ENCODE data around the gene FBXL20. TPM values are rescaled to one million over a fixed set of nuclear protein-coding genes. Genes with fewer than 3 reads are reported as not detected.
"Not testable (repeated sequence)": the region's sequence is repeated elsewhere in the genome, so short reads cannot be mapped to it uniquely, and the experiment has no call there.

The FBXL20 gene
- total and polyA plus RNA-seq, 5 donors: 4.0 to 12.4 (median 9.6) TPM

DNA sequence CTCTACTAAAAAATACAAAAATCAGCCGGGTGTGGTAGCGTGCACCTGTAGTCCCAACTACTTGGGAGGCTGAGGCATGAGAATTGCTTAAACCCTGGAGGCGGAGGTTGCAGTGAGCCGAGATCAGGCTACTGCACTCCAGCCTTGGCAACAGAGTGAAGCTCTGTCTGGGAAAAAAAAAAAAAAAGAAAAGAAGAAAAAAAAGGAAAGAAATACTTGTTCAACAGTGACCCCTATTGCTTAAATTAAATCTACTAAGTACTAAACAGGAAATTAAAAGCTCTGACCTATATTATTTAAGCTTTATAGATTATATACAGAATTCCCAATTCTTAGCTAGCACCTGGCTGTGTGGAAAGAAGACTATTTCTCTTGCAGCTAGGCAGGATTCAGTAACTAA, 48.9 kb downstream of the FBXL20 start:
- H3K9me3 ChIP-seq (ENCODE audit: control insufficient read depth, low read length): no peaks in the 10 kb centered on the region
- ATAC-seq (no peak), DNase-seq (peak in 1 of 3 donors; percentile 52)
- WGBS: 60% methylated on average over 4 of the region's 4 CpGs
- no peaks in the 10 kb centered on the region for H3K4me1 ChIP-seq (ENCODE audit: control insufficient read depth, insufficient read depth, low read length)
- H3K27ac ChIP-seq (ENCODE audit: low read length): no peak overlapping the region
- no peaks in the 10 kb centered on the region for H3K27me3 ChIP-seq (ENCODE audit: control insufficient read depth, insufficient read depth)
- intact Hi-C loops (cut with DNase I): no loop called here
- H3K4me3 ChIP-seq (ENCODE audit: low read length): no peak overlapping the region

DNA sequence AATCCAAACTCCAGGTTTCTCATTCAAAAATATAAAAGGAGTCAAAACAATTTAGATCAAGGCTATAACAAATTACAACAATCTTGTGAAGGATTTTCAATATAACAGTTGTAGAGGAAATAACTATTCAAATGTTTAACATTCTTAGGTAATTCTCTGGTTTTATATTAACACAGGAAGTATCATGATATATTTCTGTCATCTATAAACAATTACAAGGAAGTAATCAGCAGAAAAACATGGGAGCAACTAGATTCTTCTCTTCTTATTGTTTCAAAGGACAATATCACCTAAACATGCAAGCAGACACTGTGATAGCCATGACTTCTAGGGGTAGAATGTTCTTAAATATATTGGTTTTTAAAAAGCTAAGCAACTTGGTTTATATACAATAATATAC, 49.9 kb downstream of the FBXL20 start:
- Histone ChIP-seq H3K9me3 (ENCODE audit: control insufficient read depth, low read length) (no peaks in the 10 kb centered on the region), H3K27me3 (ENCODE audit: control insufficient read depth, insufficient read depth) (no peaks in the 10 kb centered on the region), H3K27ac (ENCODE audit: low read length) (no peak overlapping the region), H3K4me3 (ENCODE audit: low read length) (no peak overlapping the region), H3K4me1 (ENCODE audit: control insufficient read depth, insufficient read depth, low read length) (no peaks in the 10 kb centered on the region)
- ATAC-seq (no peak), DNase-seq (no peak)
- intact Hi-C loops (cut with DNase I): no loop called here

DNA sequence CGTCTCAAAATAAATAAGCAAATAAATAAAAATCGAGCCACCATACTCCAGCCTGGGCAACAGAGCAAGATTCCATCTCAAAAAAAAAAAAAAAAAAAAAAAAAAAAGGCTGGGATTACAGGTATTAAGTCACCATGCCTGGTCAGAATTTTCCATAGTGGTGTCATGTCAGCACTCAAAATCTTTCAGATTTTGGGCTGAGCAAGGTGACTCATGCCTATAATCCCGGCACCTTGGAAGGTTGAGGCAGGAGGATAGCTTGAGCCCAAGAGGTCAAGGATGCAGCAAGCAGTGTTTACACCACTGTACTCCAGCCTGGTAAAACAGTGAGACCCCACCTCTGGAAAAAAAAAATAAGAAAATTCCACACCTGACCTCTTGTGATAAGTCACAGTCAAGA, 52.2 kb downstream of the FBXL20 start:
- H3K9me3 ChIP-seq (ENCODE audit: control insufficient read depth, low read length): no peaks in the 10 kb centered on the region
- no peak overlapping the region for H3K27ac ChIP-seq (ENCODE audit: low read length)
- DNase-seq (no peak), ATAC-seq (no peak)
- H3K27me3 ChIP-seq (ENCODE audit: control insufficient read depth, insufficient read depth): no peaks in the 10 kb centered on the region
- no peaks in the 10 kb centered on the region for H3K4me1 ChIP-seq (ENCODE audit: control insufficient read depth, insufficient read depth, low read length)
- intact Hi-C loops (cut with DNase I): no loop called here
- WGBS: 93% methylated on average over 3 of the region's 3 CpGs
- H3K4me3 ChIP-seq (ENCODE audit: low read length): no peak overlapping the region

DNA sequence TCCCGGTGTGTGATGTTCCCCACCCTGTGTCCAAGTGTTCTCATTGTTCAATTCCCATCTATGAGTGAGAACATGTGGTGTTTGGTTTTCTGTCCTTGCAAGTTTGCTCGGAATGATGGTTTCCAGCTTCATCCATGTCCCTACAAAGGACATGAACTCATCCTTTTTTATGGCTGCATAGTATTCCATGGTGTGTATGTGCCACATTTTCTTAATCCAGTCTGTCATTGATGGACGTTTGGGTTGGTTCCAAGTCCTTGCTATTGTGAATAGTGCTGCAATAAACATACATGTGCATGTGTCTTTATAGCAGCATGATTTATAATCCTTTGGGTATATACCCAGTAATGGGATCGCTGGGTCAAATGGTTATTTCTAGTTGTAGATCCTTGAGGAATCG, 54.6 kb downstream of the FBXL20 start:
- WGBS: 93% methylated on average over 5 of the region's 5 CpGs
- H3K4me3 ChIP-seq (ENCODE audit: low read length); H3K4me1 ChIP-seq (ENCODE audit: control insufficient read depth, insufficient read depth, low read length); intact Hi-C loops (cut with DNase I); ATAC-seq; DNase-seq; H3K9me3 ChIP-seq (ENCODE audit: control insufficient read depth, low read length); H3K27me3 ChIP-seq (ENCODE audit: control insufficient read depth, insufficient read depth); H3K27ac ChIP-seq (ENCODE audit: low read length): not testable (repeated sequence)

DNA sequence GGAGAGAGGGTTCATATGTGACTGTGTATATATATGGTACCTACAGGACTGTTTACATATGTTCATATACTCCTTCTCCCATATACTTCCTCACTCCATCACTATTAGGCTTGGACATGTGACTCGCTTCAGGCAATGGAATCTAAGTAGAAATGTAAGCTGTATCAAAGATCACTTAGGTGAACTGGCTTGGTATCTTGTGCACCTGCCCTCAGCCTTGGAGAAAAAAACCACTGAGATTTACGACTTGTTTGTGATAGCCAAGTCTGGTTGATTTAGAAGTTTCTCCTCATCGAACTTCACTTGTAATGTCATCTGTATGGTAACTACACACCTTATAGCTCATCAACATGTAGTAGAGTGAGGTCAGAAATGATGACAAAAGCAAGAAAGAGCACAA, 59.9 kb downstream of the FBXL20 start:
- intact Hi-C loops (cut with DNase I): no loop called here
- ATAC-seq: no peak

DNA sequence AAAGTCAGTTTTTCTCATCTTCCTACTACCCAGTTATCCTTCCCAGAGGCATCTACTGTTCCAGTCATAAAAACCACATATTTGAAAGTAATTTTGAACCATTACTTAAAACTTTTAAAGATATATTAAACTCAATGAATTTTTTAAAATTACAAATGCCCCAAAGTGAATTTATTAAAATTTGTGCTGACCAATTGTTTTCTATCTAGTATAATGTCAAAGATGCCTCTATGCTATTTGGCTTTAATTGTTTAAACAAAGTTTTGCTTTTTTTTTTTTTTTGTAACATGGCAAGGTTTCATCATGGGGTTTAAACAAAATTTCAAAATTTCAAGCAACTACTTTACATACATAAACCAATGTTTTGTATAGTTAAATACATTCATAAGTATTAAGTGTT, 60.7 kb downstream of the FBXL20 start:
- ATAC-seq: no peak

More for the DNA sequence above, 59.9 kb downstream of the FBXL20 start:
- H3K9me3 ChIP-seq (ENCODE audit: control insufficient read depth, low read length): no peaks in the 10 kb centered on the region
- no peak for DNase-seq
- WGBS: 93% methylated on average over 3 of the region's 3 CpGs
- no peak overlapping the region for H3K4me3 ChIP-seq (ENCODE audit: low read length)
- no peak overlapping the region for H3K27ac ChIP-seq (ENCODE audit: low read length)
- no peaks in the 10 kb centered on the region for H3K27me3 ChIP-seq (ENCODE audit: control insufficient read depth, insufficient read depth)
- H3K4me1 ChIP-seq (ENCODE audit: control insufficient read depth, insufficient read depth, low read length): no peaks in the 10 kb centered on the region

DNA sequence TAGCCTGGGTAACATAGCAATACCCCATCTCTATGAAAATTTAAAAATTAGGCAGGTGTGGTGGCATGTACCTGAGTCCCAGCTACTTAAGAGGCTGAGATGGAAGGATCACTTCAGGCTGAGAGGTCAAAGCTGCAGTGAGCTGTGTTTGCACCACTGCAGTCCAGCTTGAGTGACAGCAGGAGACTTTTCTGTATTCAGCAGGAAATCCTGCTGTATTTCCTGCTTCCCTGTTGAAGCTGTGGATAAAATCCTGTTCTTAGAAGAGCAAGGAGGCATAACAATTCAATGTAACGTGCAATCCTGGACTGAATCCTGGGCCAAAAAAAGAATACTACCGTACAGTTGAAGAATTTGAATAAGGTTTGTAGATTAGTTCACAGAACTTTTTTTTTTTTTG, 62.2 kb downstream of the FBXL20 start:
- intact Hi-C loops (cut with DNase I): no loop called here
- Histone ChIP-seq H3K27me3 (ENCODE audit: control insufficient read depth, insufficient read depth) (no peaks in the 10 kb centered on the region), H3K9me3 (ENCODE audit: control insufficient read depth, low read length) (no peaks in the 10 kb centered on the region), H3K4me3 (ENCODE audit: low read length) (no peak overlapping the region), H3K27ac (ENCODE audit: low read length) (no peak overlapping the region), H3K4me1 (ENCODE audit: control insufficient read depth, insufficient read depth, low read length) (peaks cover 1% of the 10 kb centered on the region)
- DNase-seq (no peak), ATAC-seq (no peak)
- WGBS: 38% methylated on average over 2 of the region's 2 CpGs

More for the DNA sequence above, 60.7 kb downstream of the FBXL20 start:
- intact Hi-C loops (cut with DNase I): no loop called here
- Histone ChIP-seq H3K27me3 (ENCODE audit: control insufficient read depth, insufficient read depth) (no peaks in the 10 kb centered on the region), H3K4me3 (ENCODE audit: low read length) (no peak overlapping the region), H3K9me3 (ENCODE audit: control insufficient read depth, low read length) (no peaks in the 10 kb centered on the region), H3K4me1 (ENCODE audit: control insufficient read depth, insufficient read depth, low read length) (peaks cover under 1% of the 10 kb centered on the region), H3K27ac (ENCODE audit: low read length) (no peak overlapping the region)
- DNase-seq: no peak

DNA sequence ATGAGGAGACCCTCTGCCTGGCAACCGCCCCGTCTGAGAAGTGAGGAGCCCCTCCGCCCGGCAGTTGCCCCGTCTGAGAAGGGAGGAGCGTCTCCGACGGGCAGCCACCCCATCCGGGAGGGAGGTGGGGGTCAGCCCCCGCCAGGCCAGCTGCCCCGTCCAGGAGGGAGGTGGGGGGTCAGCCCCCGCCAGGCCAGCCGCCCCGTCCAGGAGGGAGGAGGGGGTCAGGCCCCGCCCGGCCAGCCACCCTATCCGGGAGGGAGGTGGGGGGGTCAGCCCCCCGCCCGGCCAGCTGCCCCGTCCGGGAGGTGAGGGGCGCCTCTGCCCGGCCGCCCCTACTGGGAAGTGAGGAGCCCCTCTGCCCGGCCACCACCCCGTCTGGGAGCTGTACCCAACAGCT, 63.8 kb downstream of the FBXL20 start:
- H3K27ac ChIP-seq (ENCODE audit: low read length); ATAC-seq; H3K4me3 ChIP-seq (ENCODE audit: low read length); H3K9me3 ChIP-seq (ENCODE audit: control insufficient read depth, low read length); H3K27me3 ChIP-seq (ENCODE audit: control insufficient read depth, insufficient read depth); intact Hi-C loops (cut with DNase I); H3K4me1 ChIP-seq (ENCODE audit: control insufficient read depth, insufficient read depth, low read length): not testable (repeated sequence)
- 94% methylated on average over 26 of the region's 26 CpGs for WGBS
- peak in 1 of 3 donors; percentile 62 for DNase-seq

DNA sequence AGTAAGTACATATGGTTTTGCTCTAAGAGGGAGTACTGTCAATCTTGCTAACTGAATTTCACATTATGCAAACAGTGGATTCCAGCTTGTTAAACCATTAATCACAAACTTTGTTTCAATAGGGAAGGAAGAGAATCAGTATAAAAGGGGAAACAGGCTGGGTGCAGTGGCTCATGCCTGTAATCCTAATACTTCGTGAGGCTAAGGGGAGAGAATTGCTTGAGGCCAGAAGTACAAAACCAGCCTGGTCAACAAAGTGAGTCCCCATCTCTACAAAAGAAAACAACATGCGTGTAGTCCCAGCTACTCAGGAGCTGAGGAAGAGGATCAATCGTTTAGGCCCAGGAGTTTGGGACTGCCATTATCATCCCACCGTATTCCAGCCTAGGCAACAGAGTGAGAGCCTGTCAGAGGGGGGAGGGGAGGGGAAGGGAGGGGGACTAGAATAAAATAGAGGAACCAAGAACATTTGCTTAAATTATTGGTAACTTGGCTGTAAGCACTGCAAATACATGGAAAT, 65.7 kb downstream of the FBXL20 start:
- H3K27me3 ChIP-seq (ENCODE audit: control insufficient read depth, insufficient read depth): no peaks in the 10 kb centered on the region
- intact Hi-C loops (cut with DNase I): no loop called here
- ATAC-seq (peak; percentile 13 to 41), DNase-seq (peak in 1 of 3 donors; percentile 51)
- H3K4me3 ChIP-seq (ENCODE audit: low read length): no peak overlapping the region
- H3K27ac ChIP-seq (ENCODE audit: low read length): no peak overlapping the region
- peaks cover 1% of the 10 kb centered on the region for H3K4me1 ChIP-seq (ENCODE audit: control insufficient read depth, insufficient read depth, low read length)
- H3K9me3 ChIP-seq (ENCODE audit: control insufficient read depth, low read length): no peaks in the 10 kb centered on the region
- WGBS: 55% methylated on average over 4 of the region's 4 CpGs

DNA sequence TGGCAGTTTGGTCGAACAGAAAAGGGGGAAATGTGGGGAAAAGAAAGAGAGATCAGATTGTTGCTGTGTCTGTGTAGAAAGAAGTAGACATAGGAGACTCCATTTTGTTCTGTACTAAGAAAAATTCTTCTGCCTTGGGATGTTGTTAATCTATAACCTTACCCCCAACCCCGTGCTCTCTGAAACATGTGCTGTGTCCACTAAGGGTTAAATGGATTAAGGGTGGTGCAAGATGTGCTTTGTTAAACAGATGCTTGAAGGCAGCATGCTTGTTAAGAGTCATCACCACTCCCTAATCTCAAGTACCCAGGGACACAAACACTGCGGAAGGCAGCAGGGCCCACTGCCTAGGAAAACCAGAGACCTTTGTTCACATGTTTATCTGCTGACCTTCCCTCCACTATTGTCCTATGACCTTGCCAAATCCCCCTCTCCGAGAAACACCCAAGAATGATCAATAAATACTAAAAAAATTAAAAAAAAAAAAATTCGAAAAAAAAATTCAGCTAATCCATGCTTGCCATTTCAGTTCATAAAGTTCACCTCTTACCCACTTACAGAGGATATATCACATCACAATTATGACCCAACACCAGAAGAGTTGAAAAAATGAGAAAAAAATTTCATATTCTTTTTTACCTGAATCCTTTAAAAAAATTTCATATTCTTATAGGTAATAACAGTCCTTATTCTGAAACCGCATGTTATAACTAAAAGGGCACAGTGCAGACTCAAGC, 67.2 kb downstream of the FBXL20 start:
- H3K9me3 ChIP-seq (ENCODE audit: control insufficient read depth, low read length); DNase-seq; H3K27ac ChIP-seq (ENCODE audit: low read length); intact Hi-C loops (cut with DNase I); H3K4me3 ChIP-seq (ENCODE audit: low read length); ATAC-seq; H3K27me3 ChIP-seq (ENCODE audit: control insufficient read depth, insufficient read depth); H3K4me1 ChIP-seq (ENCODE audit: control insufficient read depth, insufficient read depth, low read length): not testable (repeated sequence)
- 64% methylated on average over 5 of the region's 6 CpGs for WGBS

DNA sequence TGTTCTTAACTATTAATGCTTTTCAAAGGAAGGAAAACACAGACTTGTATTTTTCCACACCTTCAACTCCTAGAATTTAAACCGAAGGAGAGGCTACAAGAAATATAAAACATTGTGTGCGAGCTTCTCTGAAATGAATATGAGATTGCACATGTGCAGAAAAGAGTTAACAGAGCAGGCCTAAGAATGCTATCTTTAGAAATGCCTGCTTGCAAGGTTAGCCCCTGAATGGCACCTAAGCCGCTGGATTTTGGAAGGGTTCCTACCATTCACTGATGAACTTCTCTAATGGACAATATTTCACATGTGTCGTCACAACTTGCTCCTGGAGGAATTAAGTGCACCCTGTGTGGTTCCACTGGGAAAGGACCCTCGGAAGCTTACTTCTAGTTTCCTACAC, 69.3 kb downstream of the FBXL20 start:
- peaks cover 1% of the 10 kb centered on the region for H3K4me1 ChIP-seq (ENCODE audit: control insufficient read depth, insufficient read depth, low read length)

DNA sequence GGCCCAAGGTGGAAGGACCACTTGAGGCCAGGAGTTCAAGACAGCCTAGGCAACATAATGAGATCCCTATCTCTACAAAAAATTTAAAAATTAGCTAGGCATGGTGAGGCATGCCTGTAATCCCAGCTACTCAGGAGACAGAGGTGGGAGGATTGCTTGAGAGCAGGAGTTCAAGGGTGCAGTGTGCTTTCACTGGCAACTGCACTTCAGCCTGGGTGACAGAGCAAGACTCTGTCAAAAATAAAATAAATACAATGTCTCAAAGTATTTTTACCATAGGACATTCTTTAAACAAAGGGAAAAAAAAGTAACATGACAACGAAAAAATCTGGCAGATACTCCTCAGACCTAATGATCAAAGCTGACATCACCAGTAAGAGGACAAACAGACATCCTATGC, 72.6 kb downstream of the FBXL20 start:
- 32% methylated on average over 1 of the region's 1 CpG for WGBS
- H3K9me3 ChIP-seq (ENCODE audit: control insufficient read depth, low read length): no peaks in the 10 kb centered on the region
- no peaks in the 10 kb centered on the region for H3K4me1 ChIP-seq (ENCODE audit: control insufficient read depth, insufficient read depth, low read length)
- H3K27me3 ChIP-seq (ENCODE audit: control insufficient read depth, insufficient read depth): no peaks in the 10 kb centered on the region
- ATAC-seq: no peak
- intact Hi-C loops (cut with DNase I): no loop called here
- no peak for DNase-seq
- H3K27ac ChIP-seq (ENCODE audit: low read length): no peak overlapping the region
- H3K4me3 ChIP-seq (ENCODE audit: low read length): no peak overlapping the region

More for the DNA sequence above, 69.3 kb downstream of the FBXL20 start:
- H3K4me3 ChIP-seq (ENCODE audit: low read length): no peak overlapping the region
- no peaks in the 10 kb centered on the region for H3K27me3 ChIP-seq (ENCODE audit: control insufficient read depth, insufficient read depth)
- no peak for DNase-seq
- 75% methylated on average over 5 of the region's 5 CpGs for WGBS
- no peaks in the 10 kb centered on the region for H3K9me3 ChIP-seq (ENCODE audit: control insufficient read depth, low read length)
- ATAC-seq: no peak
- peak overlapping the region; percentile 35 for H3K27ac ChIP-seq (ENCODE audit: low read length)
- intact Hi-C loops (cut with DNase I): no loop called here

All from right cardiac atrium (tissue), 5 donors.